ENCODE measurements around the gene HS6ST2.

GRCh38 chrX:132728296-132728695 lies 230.1 kb downstream of the HS6ST2 start:
- TF ChIP-seq CTCF (IDR thresholded peaks at IDR 0.05) (no peak), POLR2A (IDR thresholded peaks at IDR 0.05) (no peak)
